22Rv1 (cell line): Measurements from ENCODE around the gene KIF3A.

Experiments
- ZFX ChIP-seq: fragments of 450-650 bp; IDR thresholded peaks from 2 replicates; pipeline ENCODE4 v1.6.1; 2017; ENCODE audit warnings: antibody characterized with exemption, borderline replicate concordance
- TF ChIP-seq, protein P1 (sequence below): fragments of 450-650 bp; IDR thresholded peaks from 2 replicates; pipeline ENCODE4 v1.5.1; 2017; ENCODE audit warnings: mild to moderate bottlenecking

- TF ChIP-seq, protein P1, sequence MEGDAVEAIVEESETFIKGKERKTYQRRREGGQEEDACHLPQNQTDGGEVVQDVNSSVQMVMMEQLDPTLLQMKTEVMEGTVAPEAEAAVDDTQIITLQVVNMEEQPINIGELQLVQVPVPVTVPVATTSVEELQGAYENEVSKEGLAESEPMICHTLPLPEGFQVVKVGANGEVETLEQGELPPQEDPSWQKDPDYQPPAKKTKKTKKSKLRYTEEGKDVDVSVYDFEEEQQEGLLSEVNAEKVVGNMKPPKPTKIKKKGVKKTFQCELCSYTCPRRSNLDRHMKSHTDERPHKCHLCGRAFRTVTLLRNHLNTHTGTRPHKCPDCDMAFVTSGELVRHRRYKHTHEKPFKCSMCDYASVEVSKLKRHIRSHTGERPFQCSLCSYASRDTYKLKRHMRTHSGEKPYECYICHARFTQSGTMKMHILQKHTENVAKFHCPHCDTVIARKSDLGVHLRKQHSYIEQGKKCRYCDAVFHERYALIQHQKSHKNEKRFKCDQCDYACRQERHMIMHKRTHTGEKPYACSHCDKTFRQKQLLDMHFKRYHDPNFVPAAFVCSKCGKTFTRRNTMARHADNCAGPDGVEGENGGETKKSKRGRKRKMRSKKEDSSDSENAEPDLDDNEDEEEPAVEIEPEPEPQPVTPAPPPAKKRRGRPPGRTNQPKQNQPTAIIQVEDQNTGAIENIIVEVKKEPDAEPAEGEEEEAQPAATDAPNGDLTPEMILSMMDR = 0 out of 2 replicates have a peak, but pooled peaks have one; percentile 4
- TF ChIP-seq ZFX = no peak
These were observed at the start of gene KIF3A for GRCh38 chr5:132736853-132737833.
